ENCODE data around the gene GAB2. TPM values are rescaled to one million over a fixed set of nuclear protein-coding genes. Genes with fewer than 3 reads are reported as not detected.
A peak's percentile ranks its signal among the peaks of the same experiment; 100 is the strongest.

The GAB2 gene
- total and polyA plus RNA-seq, 8 donors, result 2.2 to 19.3 (median 8.6) TPM

- DNase-seq, result peak in 1 of 2 donors; percentile 22
- Histone ChIP-seq H3K4me1 (peaks cover 0 to 25% (median 11%) of the 10 kb centered on the region in 4 donors), H3K9me3 (peaks cover 0 to 26% (median 16%) of the 10 kb centered on the region in 4 donors), H3K27ac (no peak overlapping the region), H3K36me3 (peaks cover 0 to 21% (median 0%) of the 10 kb centered on the region in 4 donors), H3K27me3 (no peaks in the 10 kb centered on the region), H3K4me3 (no peak overlapping the region)
- WGBS, 5 donors, result 66 to 81% (median 75%) methylated on average over 5 of the region's 5 CpGs
- TF ChIP-seq POLR2AphosphoS5 (IDR thresholded peaks at IDR 0.05), result no peak
- no peak for TF ChIP-seq CTCF (IDR thresholded peaks at IDR 0.05)
- no peak for TF ChIP-seq EP300 (IDR thresholded peaks at IDR 0.05)
- TF ChIP-seq POLR2A (IDR thresholded peaks at IDR 0.05), result no peak
- intact Hi-C loops (cut with DNase I; ENCODE audit: low total_unique reads), result no loop called here
Measured at GRCh38 chr11:78380615-78381051, 37.0 kb downstream of the GAB2 start.

- 76 to 84% (median 81%) methylated on average over 3 of the region's 3 CpGs for WGBS, 5 donors
- Histone ChIP-seq H3K4me3 (no peak overlapping the region), H3K27me3 (no peaks in the 10 kb centered on the region), H3K4me1 (peaks cover 0 to 25% (median 12%) of the 10 kb centered on the region in 4 donors), H3K36me3 (peaks cover 0 to 6% (median 0%) of the 10 kb centered on the region in 4 donors), H3K9me3 (peaks cover 0 to 11% (median 8%) of the 10 kb centered on the region in 4 donors), H3K27ac (no peak overlapping the region)
- no peak for TF ChIP-seq CTCF (IDR thresholded peaks at IDR 0.05)
- no peak for TF ChIP-seq POLR2AphosphoS5 (IDR thresholded peaks at IDR 0.05)
- no peak for TF ChIP-seq POLR2A (IDR thresholded peaks at IDR 0.05)
- TF ChIP-seq EP300 (IDR thresholded peaks at IDR 0.05), result no peak
- intact Hi-C loops (cut with DNase I; ENCODE audit: low total_unique reads), result no loop called here
- DNase-seq, result no peak
Measured at GRCh38 chr11:78379039-78379670, 38.5 kb downstream of the GAB2 start.

GRCh38 chr11:78377625-78378418 is 39.8 kb downstream of the GAB2 start:
- H3K27ac ChIP-seq, result no peak overlapping the region
- peaks cover 0 to 7% (median 1%) of the 10 kb centered on the region in 4 donors for H3K9me3 ChIP-seq
- no peak for DNase-seq
- peaks cover 0 to 35% (median 18%) of the 10 kb centered on the region in 4 donors for H3K4me1 ChIP-seq
- H3K4me3 ChIP-seq, result no peak overlapping the region
- intact Hi-C loops (cut with DNase I; ENCODE audit: low total_unique reads), result no loop called here
- H3K36me3 ChIP-seq, result no peaks in the 10 kb centered on the region
- 47 to 69% (median 62%) methylated on average over 9 of the region's 9 CpGs for WGBS, 5 donors
- no peak for TF ChIP-seq CTCF (IDR thresholded peaks at IDR 0.05)
- no peak for TF ChIP-seq POLR2A (IDR thresholded peaks at IDR 0.05)
- TF ChIP-seq EP300 (IDR thresholded peaks at IDR 0.05), result no peak
- no peak for TF ChIP-seq POLR2AphosphoS5 (IDR thresholded peaks at IDR 0.05)
- H3K27me3 ChIP-seq, result no peaks in the 10 kb centered on the region

GRCh38 chr11:78376858-78377257 is 40.8 kb downstream of the GAB2 start:
- Histone ChIP-seq H3K27me3 (no peaks in the 10 kb centered on the region), H3K4me3 (no peak overlapping the region), H3K27ac (no peak overlapping the region), H3K9me3 (peaks cover 0 to 7% (median 1%) of the 10 kb centered on the region in 4 donors), H3K36me3 (no peaks in the 10 kb centered on the region), H3K4me1 (peaks cover 0 to 36% (median 21%) of the 10 kb centered on the region in 4 donors)
- intact Hi-C loops (cut with DNase I; ENCODE audit: low total_unique reads), result no loop called here
- DNase-seq, result no peak
- 90 to 100% (median 96%) methylated on average over 3 of the region's 3 CpGs for WGBS, 5 donors
- TF ChIP-seq POLR2A (IDR thresholded peaks at IDR 0.05) (no peak), POLR2AphosphoS5 (IDR thresholded peaks at IDR 0.05) (no peak), EP300 (IDR thresholded peaks at IDR 0.05) (no peak), CTCF (IDR thresholded peaks at IDR 0.05) (no peak)

Data from stomach (tissue), 9 donors.